Brain pericyte (primary cell): ENCODE measurements around the gene ZFYVE19.

Experiments
- DNase-seq: peaks from one replicate; pipeline ENCODE4 v3.0.0-alpha.2; 2012; ENCODE audit warnings: low read depth, low spot score

ZFYVE19 gene

GRCh38 chr15:40815042-40815698, 8.3 kb downstream of the ZFYVE19 start:
- DNase-seq = no peak

- DNase-seq = no peak
Observed at GRCh38 chr15:40819048-40819447, 12.2 kb downstream of the ZFYVE19 start.

GRCh38 chr15:40821195-40821594, 14.3 kb downstream of the ZFYVE19 start:
- no peak for DNase-seq

GRCh38 chr15:40823572-40824343, 16.9 kb downstream of the ZFYVE19 start:
- no peak for DNase-seq

- no peak for DNase-seq
Observed at GRCh38 chr15:40825661-40826422, 19.0 kb downstream of the ZFYVE19 start.

- DNase-seq = no peak
Observed at GRCh38 chr15:40826423-40827075, 19.7 kb downstream of the ZFYVE19 start.

GRCh38 chr15:40828447-40829036, 21.7 kb downstream of the ZFYVE19 start, which contains the start of gene PPP1R14D:
Gene PPP1R14D, minus strand, starts transcription at chr15:40828708. Its CDS starts 67 bp downstream, at chr15:40828641.
- DNase-seq = no peak

GRCh38 chr15:40829115-40829514, 22.2 kb downstream of the ZFYVE19 start:
- no peak for DNase-seq

- no peak for DNase-seq
Observed at GRCh38 chr15:40830884-40831283, 24.0 kb downstream of the ZFYVE19 start.

GRCh38 chr15:40831861-40832260, 25.0 kb downstream of the ZFYVE19 start:
- no peak for DNase-seq

- no peak for DNase-seq
Observed at GRCh38 chr15:40832903-40833302, 26.0 kb downstream of the ZFYVE19 start.

GRCh38 chr15:40836020-40836419, 29.1 kb downstream of the ZFYVE19 start:
- DNase-seq = no peak

GRCh38 chr15:40838756-40839155, 31.9 kb downstream of the ZFYVE19 start:
- DNase-seq = no peak

- DNase-seq = no peak
Observed at GRCh38 chr15:40841741-40842140, 34.9 kb downstream of the ZFYVE19 start.

GRCh38 chr15:40843261-40843884, 36.5 kb downstream of the ZFYVE19 start:
- no peak for DNase-seq

GRCh38 chr15:40843885-40844695, 37.2 kb downstream of the ZFYVE19 start, which contains the start of gene SPINT1:
Gene SPINT1, plus strand, starts transcription at chr15:40844048. Its CDS starts 507 bp downstream, at chr15:40844555.
- DNase-seq = no peak

GRCh38 chr15:40844696-40845030, 37.8 kb downstream of the ZFYVE19 start:
- DNase-seq = no peak

GRCh38 chr15:40845036-40845435, 38.1 kb downstream of the ZFYVE19 start:
- DNase-seq = no peak

GRCh38 chr15:40845511-40846284, 38.8 kb downstream of the ZFYVE19 start:
- no peak for DNase-seq
